Measurements from ENCODE around the gene DDB1.
A peak's percentile ranks its signal among the peaks of the same experiment; 100 is the strongest.
"Not testable (repeated sequence)": the region's sequence is repeated elsewhere in the genome, so short reads cannot be mapped to it uniquely, and the experiment has no call there.

DDB1 gene

GRCh38 chr11:61254403-61255025, 78.4 kb downstream of the DDB1 start:
- Histone ChIP-seq H3K9ac (ENCODE audit: low read length) (no peak overlapping the region), H3K23ac (ENCODE audit: low read length) (no peak overlapping the region), H3K4ac (ENCODE audit: low read depth, low read length) (no peak overlapping the region), H2BK120ac (ENCODE audit: insufficient read depth, low read length, poor library complexity) (no peak overlapping the region), H4K8ac (ENCODE audit: low read depth, low read length) (no peak overlapping the region), H3K4me2 (ENCODE audit: low read length) (no peak overlapping the region), H3K27me3 (ENCODE audit: insufficient read depth, low read length) (no peaks in the 10 kb centered on the region), H3K14ac (ENCODE audit: low read length) (no peak overlapping the region), H3K27ac (ENCODE audit: low read depth, low read length) (no peak overlapping the region), H2BK5ac (ENCODE audit: low read depth, low read length, poor library complexity) (no peak overlapping the region), H3K79me1 (ENCODE audit: low read length) (no peaks in the 10 kb centered on the region), H2BK12ac (ENCODE audit: low read length) (no peak overlapping the region), H2AFZ (ENCODE audit: insufficient read depth, low read length, poor library complexity) (no peak overlapping the region), H3K79me2 (ENCODE audit: control insufficient read depth, insufficient read depth, low read length, poor library complexity) (no peaks in the 10 kb centered on the region), H3K36me3 (ENCODE audit: control insufficient read depth in 1 of 2, insufficient read depth in 2 of 2, low read length in 2 of 2) (peaks cover 0 to 6% of the 10 kb centered on the region in 2 experiments), H3K18ac (ENCODE audit: low read length) (no peak overlapping the region), H4K91ac (ENCODE audit: low read depth, low read length) (no peak overlapping the region), H2AK5ac (ENCODE audit: low read length) (no peak overlapping the region), H3K4me1 (ENCODE audit: control insufficient read depth in 1 of 2, insufficient read depth in 2 of 2, low read length in 2 of 2) (no peaks in the 10 kb centered on the region), H3K4me3 (ENCODE audit: low read depth, low read length) (no peak overlapping the region), H4K12ac (ENCODE audit: low read depth, low read length) (no peak overlapping the region), H3K9me3 (ENCODE audit: insufficient read depth, low read depth, low read length) (no peaks in the 10 kb centered on the region)
- DNase-seq, result peak; percentile 50 to 81
- WGBS (ENCODE audit: extremely low coverage, insufficient coverage, insufficient read length), result no CpG with 5 or more reads among the region's 12 CpGs

DNA sequence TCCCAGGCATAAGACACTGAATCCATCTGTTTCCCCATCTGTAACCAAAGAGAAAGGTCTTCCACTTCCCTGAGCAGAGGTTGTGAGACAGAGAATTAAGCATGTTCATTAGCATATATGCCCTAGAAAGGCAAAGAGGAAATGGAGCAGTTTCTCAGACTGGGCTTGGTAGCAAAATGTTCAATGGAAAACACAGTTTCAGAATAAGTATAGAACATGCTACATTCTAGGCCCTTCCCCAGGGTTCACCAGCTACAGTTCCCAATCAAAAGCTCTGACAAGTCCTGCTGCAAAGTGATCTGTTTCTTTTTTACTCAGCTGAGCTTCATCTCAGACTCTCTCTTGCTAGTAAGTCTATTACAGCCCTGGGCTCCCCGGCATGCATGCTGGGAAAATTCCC, 80.6 kb downstream of the DDB1 start:
- not testable (repeated sequence) for H3K4me3 ChIP-seq (ENCODE audit: low read depth, low read length); H3K27ac ChIP-seq (ENCODE audit: low read depth, low read length); H3K14ac ChIP-seq (ENCODE audit: low read length); H2AK5ac ChIP-seq (ENCODE audit: low read length); H4K8ac ChIP-seq (ENCODE audit: low read depth, low read length); H2BK12ac ChIP-seq (ENCODE audit: low read length); H3K4ac ChIP-seq (ENCODE audit: low read depth, low read length); H4K12ac ChIP-seq (ENCODE audit: low read depth, low read length); H3K23ac ChIP-seq (ENCODE audit: low read length); H3K9ac ChIP-seq (ENCODE audit: low read length); DNase-seq; H2BK5ac ChIP-seq (ENCODE audit: low read depth, low read length, poor library complexity); H2AFZ ChIP-seq (ENCODE audit: insufficient read depth, low read length, poor library complexity); H3K79me2 ChIP-seq (ENCODE audit: control insufficient read depth, insufficient read depth, low read length, poor library complexity); H4K91ac ChIP-seq (ENCODE audit: low read depth, low read length); H3K18ac ChIP-seq (ENCODE audit: low read length); H3K36me3 ChIP-seq (ENCODE audit: control insufficient read depth in 1 of 2, insufficient read depth in 2 of 2, low read length in 2 of 2); H3K4me1 ChIP-seq (ENCODE audit: control insufficient read depth in 1 of 2, insufficient read depth in 2 of 2, low read length in 2 of 2); H3K79me1 ChIP-seq (ENCODE audit: low read length); H3K4me2 ChIP-seq (ENCODE audit: low read length); H2BK120ac ChIP-seq (ENCODE audit: insufficient read depth, low read length, poor library complexity); H3K27me3 ChIP-seq (ENCODE audit: insufficient read depth, low read length); H3K9me3 ChIP-seq (ENCODE audit: insufficient read depth, low read depth, low read length)
- WGBS (ENCODE audit: extremely low coverage, insufficient coverage, insufficient read length), result no CpG with 5 or more reads among the region's 1 CpG

DNA sequence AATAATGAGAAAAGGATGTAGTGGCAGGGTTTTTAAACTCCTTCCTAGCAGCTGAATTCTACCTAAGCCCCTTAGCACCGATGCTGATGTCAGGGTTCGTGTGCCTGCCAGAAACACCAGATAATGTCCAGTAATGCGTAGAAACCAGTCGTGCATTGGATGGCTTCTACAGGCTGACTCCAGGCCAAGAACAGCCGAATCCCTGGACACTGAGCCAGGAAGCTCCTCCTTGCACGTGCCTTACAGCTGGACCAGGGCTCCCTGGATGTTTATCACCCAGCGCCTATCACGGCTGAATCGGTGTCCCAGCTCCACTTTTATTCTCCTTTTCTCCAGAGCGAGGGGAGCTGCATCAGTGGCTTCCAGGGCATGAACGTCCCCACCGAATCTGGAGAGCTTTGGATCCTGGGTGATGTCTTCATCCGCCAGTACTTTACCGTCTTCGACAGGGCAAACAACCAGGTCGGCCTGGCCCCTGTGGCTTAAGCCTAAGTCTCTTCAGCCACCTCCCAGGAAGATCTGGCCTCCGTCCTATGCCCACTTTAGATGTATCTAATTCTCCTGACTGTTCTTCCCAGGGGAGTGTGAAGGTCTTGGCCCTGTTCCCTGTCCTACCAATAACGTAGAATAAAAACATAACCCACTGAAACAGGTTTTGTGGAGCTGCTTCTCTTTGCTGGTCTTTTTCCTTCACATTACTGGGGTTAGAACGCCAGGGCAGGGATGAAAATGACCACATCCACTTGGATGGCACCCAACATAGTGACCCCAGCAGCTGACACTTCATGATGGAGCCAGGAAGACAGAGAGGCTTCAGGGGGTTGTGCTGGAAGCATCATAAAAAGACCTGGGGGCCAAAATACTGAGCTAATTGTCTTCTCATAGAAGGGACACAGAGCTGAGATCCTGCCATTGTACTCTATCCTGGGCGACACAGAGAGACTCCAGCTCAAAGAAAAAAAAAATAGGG, 81.8 kb downstream of the DDB1 start:
- not testable (repeated sequence) for H3K4ac ChIP-seq (ENCODE audit: low read depth, low read length); H3K79me2 ChIP-seq (ENCODE audit: control insufficient read depth, insufficient read depth, low read length, poor library complexity); H3K4me3 ChIP-seq (ENCODE audit: low read depth, low read length); DNase-seq; H3K14ac ChIP-seq (ENCODE audit: low read length); H4K91ac ChIP-seq (ENCODE audit: low read depth, low read length); H4K12ac ChIP-seq (ENCODE audit: low read depth, low read length); H3K9me3 ChIP-seq (ENCODE audit: insufficient read depth, low read depth, low read length); H3K23ac ChIP-seq (ENCODE audit: low read length); H2BK5ac ChIP-seq (ENCODE audit: low read depth, low read length, poor library complexity); H3K36me3 ChIP-seq (ENCODE audit: control insufficient read depth in 1 of 2, insufficient read depth in 2 of 2, low read length in 2 of 2); H2BK120ac ChIP-seq (ENCODE audit: insufficient read depth, low read length, poor library complexity); H3K9ac ChIP-seq (ENCODE audit: low read length); H3K27ac ChIP-seq (ENCODE audit: low read depth, low read length); H3K27me3 ChIP-seq (ENCODE audit: insufficient read depth, low read length); H3K18ac ChIP-seq (ENCODE audit: low read length); H3K4me2 ChIP-seq (ENCODE audit: low read length); H4K8ac ChIP-seq (ENCODE audit: low read depth, low read length); H3K79me1 ChIP-seq (ENCODE audit: low read length); H2BK12ac ChIP-seq (ENCODE audit: low read length); H2AK5ac ChIP-seq (ENCODE audit: low read length); H2AFZ ChIP-seq (ENCODE audit: insufficient read depth, low read length, poor library complexity); H3K4me1 ChIP-seq (ENCODE audit: control insufficient read depth in 1 of 2, insufficient read depth in 2 of 2, low read length in 2 of 2)
- no CpG with 5 or more reads among the region's 20 CpGs for WGBS (ENCODE audit: extremely low coverage, insufficient coverage, insufficient read length)

Measured in trophoblast cell (in vitro differentiated cells and primary cell).